Measurements from ENCODE around the gene ACTA1.

DNA sequence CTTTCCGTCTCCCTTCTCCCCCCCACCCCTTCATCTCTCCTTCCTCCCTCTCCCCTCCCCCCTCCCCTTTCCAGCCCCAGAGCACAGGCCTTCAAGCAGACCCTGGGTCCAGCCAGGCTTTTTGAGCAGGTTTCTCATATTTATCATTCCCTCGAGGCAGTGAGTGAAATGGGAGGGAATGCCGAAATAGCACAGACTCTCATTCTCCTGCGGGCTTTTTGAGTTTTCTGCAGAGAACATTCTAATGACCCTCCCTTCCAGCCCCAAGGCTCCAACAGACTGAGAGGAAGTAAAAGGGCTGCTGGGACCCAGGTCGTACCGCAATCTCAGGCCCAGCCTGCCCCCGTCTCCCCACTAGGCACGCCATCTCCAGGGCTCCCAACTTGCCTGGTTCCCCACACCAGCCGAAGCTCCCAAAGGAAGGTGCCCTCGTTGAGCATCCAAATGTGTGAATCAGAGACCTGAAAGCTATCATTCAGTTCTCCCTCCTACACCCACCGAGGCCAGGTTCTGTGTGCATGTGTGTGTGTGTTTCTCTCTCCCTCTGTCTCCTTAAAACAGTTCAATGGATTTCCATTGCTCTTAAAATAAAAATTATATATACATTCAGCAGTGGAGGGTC lies 22.3 kb downstream of the ACTA1 start:
- TF ChIP-seq, protein P1, sequence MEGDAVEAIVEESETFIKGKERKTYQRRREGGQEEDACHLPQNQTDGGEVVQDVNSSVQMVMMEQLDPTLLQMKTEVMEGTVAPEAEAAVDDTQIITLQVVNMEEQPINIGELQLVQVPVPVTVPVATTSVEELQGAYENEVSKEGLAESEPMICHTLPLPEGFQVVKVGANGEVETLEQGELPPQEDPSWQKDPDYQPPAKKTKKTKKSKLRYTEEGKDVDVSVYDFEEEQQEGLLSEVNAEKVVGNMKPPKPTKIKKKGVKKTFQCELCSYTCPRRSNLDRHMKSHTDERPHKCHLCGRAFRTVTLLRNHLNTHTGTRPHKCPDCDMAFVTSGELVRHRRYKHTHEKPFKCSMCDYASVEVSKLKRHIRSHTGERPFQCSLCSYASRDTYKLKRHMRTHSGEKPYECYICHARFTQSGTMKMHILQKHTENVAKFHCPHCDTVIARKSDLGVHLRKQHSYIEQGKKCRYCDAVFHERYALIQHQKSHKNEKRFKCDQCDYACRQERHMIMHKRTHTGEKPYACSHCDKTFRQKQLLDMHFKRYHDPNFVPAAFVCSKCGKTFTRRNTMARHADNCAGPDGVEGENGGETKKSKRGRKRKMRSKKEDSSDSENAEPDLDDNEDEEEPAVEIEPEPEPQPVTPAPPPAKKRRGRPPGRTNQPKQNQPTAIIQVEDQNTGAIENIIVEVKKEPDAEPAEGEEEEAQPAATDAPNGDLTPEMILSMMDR (optimal IDR thresholded peaks at IDR 0.05 in 1 of 3, IDR thresholded peaks at IDR 0.05 in 1 of 3, conservative IDR thresholded peaks at IDR 0.05 in 1 of 3; ENCODE audit: extremely low read depth in 1 of 3, insufficient read depth in 2 of 3, low read length in 3 of 3): no peak
- TF ChIP-seq EZH2 (IDR thresholded peaks at IDR 0.05; ENCODE audit: low read length): no peak
